Esophagus squamous epithelium (tissue), 4 donors: Measurements from ENCODE around the gene OR12D3.

Experiments
- POLR2A ChIP-seq, 4 donors: fragments of 450-650 bp; IDR thresholded peaks; one replicate each; pipeline ENCODE4 v1.6.1; 2017; ENCODE audit warnings: antibody characterized with exemption in 4 of 4, mild to moderate bottlenecking in 4 of 4, moderate library complexity in 3 of 4
- TF ChIP-seq, protein P1 (sequence below), 6 experiments: fragments of 450-650 bp in 4 of 6; fragments of 200-600 bp in 2 of 6; sonication (generic) in 2 of 6; IDR thresholded peaks; one replicate each; pipeline ENCODE4 v1.5.1; 2016 to 2019; ENCODE audit warnings: antibody characterized with exemption in 6 of 6, mild to moderate bottlenecking in 4 of 6, moderate library complexity in 4 of 6

GRCh38 chr6:29388533-29388932 is 13.4 kb upstream of the OR12D3 start:
- TF ChIP-seq POLR2A (IDR thresholded peaks at IDR 0.05), result no peak
- TF ChIP-seq, protein P1, sequence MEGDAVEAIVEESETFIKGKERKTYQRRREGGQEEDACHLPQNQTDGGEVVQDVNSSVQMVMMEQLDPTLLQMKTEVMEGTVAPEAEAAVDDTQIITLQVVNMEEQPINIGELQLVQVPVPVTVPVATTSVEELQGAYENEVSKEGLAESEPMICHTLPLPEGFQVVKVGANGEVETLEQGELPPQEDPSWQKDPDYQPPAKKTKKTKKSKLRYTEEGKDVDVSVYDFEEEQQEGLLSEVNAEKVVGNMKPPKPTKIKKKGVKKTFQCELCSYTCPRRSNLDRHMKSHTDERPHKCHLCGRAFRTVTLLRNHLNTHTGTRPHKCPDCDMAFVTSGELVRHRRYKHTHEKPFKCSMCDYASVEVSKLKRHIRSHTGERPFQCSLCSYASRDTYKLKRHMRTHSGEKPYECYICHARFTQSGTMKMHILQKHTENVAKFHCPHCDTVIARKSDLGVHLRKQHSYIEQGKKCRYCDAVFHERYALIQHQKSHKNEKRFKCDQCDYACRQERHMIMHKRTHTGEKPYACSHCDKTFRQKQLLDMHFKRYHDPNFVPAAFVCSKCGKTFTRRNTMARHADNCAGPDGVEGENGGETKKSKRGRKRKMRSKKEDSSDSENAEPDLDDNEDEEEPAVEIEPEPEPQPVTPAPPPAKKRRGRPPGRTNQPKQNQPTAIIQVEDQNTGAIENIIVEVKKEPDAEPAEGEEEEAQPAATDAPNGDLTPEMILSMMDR (IDR thresholded peaks at IDR 0.05), result no peak
